Measurements from ENCODE around the gene DCX.

DNA sequence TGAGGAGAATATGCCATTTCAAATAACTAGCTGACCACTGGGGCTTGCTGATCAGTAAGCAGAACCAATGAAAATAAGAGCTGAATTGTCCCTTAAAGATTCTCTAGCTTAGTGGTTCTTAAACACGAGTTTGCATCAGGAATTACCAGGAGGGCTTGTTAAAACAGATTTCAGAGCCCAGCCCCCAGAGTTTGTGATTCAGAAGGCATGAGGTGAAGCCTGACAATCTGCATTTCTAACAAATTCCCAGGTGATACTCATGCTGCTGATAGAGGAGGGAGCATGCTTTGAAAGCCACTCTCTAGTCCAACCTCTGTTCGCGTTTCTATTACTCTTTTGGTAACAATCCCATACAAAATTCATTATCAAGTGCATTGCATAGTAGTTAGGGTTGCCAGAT, 35.5 kb downstream of the DCX start:
- TF ChIP-seq CTCF (IDR thresholded peaks at IDR 0.05) (no peak), EZH2 (IDR thresholded peaks at IDR 0.05; ENCODE audit: borderline replicate concordance, insufficient read depth, low read depth, low read length, poor library complexity, severe bottlenecking) (no peak)

Data from B cell (primary cell).